NCI-H1417 (cell line): Measurements from ENCODE around the gene CALN1.

Experiments used
- DNase-seq, 3 experiments: peaks; one replicate each; lab custom pipeline; 2025; lab: John Stamatoyannopoulos, UW

Gene CALN1

GRCh38 chr7:71785216-71785615 is 626.9 kb downstream of the CALN1 start:
- DNase-seq: no peak

- no peak for DNase-seq
These were observed 627.4 kb downstream of the CALN1 start for GRCh38 chr7:71784781-71785180.

- peak in 1 of 3 experiments; percentile 22 for DNase-seq
These were observed 628.0 kb downstream of the CALN1 start for GRCh38 chr7:71784180-71784579.

- DNase-seq: no peak
These were observed 628.4 kb downstream of the CALN1 start for GRCh38 chr7:71783779-71784178.

GRCh38 chr7:71782051-71782450 is 630.1 kb downstream of the CALN1 start:
- no peak for DNase-seq

- no peak for DNase-seq
These were observed 631.9 kb downstream of the CALN1 start for GRCh38 chr7:71780282-71780681.

- DNase-seq: no peak
These were observed 634.9 kb downstream of the CALN1 start for GRCh38 chr7:71777278-71777677.

- no peak for DNase-seq
These were observed 635.4 kb downstream of the CALN1 start for GRCh38 chr7:71776726-71777125.

GRCh38 chr7:71775648-71776047 is 636.5 kb downstream of the CALN1 start:
- no peak for DNase-seq

GRCh38 chr7:71772779-71773178 is 639.4 kb downstream of the CALN1 start:
- no peak for DNase-seq

- no peak for DNase-seq
These were observed 641.8 kb downstream of the CALN1 start for GRCh38 chr7:71770269-71770907.

GRCh38 chr7:71769326-71769725 is 642.8 kb downstream of the CALN1 start:
- no peak for DNase-seq

GRCh38 chr7:71768450-71768849 is 643.7 kb downstream of the CALN1 start:
- DNase-seq: no peak

GRCh38 chr7:71766016-71766415 is 646.1 kb downstream of the CALN1 start:
- DNase-seq: no peak

GRCh38 chr7:71761336-71761735 is 650.8 kb downstream of the CALN1 start:
- DNase-seq: no peak

- no peak for DNase-seq
These were observed 657.3 kb downstream of the CALN1 start for GRCh38 chr7:71754828-71755227.

- no peak for DNase-seq
These were observed 658.0 kb downstream of the CALN1 start for GRCh38 chr7:71753956-71754664.

- DNase-seq: no peak
These were observed 658.9 kb downstream of the CALN1 start for GRCh38 chr7:71753236-71753635.

GRCh38 chr7:71752171-71752935 is 659.8 kb downstream of the CALN1 start:
- peak in 1 of 3 experiments; percentile 71 for DNase-seq

GRCh38 chr7:71750290-71750689 is 661.8 kb downstream of the CALN1 start:
- no peak for DNase-seq

GRCh38 chr7:71746006-71746405 is 666.1 kb downstream of the CALN1 start:
- no peak for DNase-seq

- DNase-seq: no peak
These were observed 672.0 kb downstream of the CALN1 start for GRCh38 chr7:71740174-71740560.
